Right lobe of liver (tissue), 6 donors: ENCODE measurements around the gene PAGE4. TPM values are rescaled to one million over a fixed set of nuclear protein-coding genes. Genes with fewer than 3 reads are reported as not detected.

Source experiments
- ATAC-seq, 4 donors: fragments of 200-7000 bp; cut with Tn5 transposase; one replicate each; pipeline ENCODE4 v1.9.1; 2020; ENCODE audit warnings: mild to moderate bottlenecking in 4 of 4, moderate library complexity in 4 of 4
- DNase-seq, 3 donors: peaks; one replicate each; pipeline ENCODE4 v3.0.0-alpha.2; 2020
- H3K27ac ChIP-seq, 3 donors: fragments of 200-600 bp; one replicate each; pipeline ENCODE4 v1.8.0; 2022
- H3K27me3 ChIP-seq, 2 donors: fragments of 200-600 bp; one replicate each; pipeline ENCODE4 v1.8.0; 2022
- H3K36me3 ChIP-seq, 4 donors: fragments of 200-600 bp; sonication (generic) in 1 of 4; one replicate each; pipeline versions ENCODE4 v1.5.1 to v1.8.0; 2017 to 2022; ENCODE audit warnings: control low read depth in 1 of 4
- H3K4me1 ChIP-seq, 4 donors: fragments of 200-600 bp; sonication (generic) in 1 of 4; one replicate each; pipeline versions ENCODE4 v1.5.1 to v1.8.0; 2017 to 2022; ENCODE audit warnings: control low read depth in 1 of 4
- H3K4me3 ChIP-seq, 3 donors: fragments of 200-600 bp; one replicate each; pipeline ENCODE4 v1.8.0; 2022
- H3K9me3 ChIP-seq, 4 donors: fragments of 200-600 bp; sonication (generic) in 1 of 4; one replicate each; pipeline versions ENCODE4 v1.5.1 to v1.8.0; 2017 to 2022; ENCODE audit warnings: control low read depth in 1 of 4
- CTCF ChIP-seq, 4 donors: fragments of 200-600 bp in 3 of 4; fragments of 450-650 bp in 1 of 4; IDR thresholded peaks; one replicate each; pipeline versions ENCODE4 v1.5.1 to v1.8.0; 2016 to 2022; ENCODE audit warnings: antibody characterized with exemption in 4 of 4, mild to moderate bottlenecking in 2 of 4
- POLR2A ChIP-seq: fragments of 450-650 bp; IDR thresholded peaks from one replicate; pipeline ENCODE4 v1.6.1; 2017; ENCODE audit warnings: antibody characterized with exemption, mild to moderate bottlenecking
- WGBS: methylation state at CpG from one replicate; pipeline ENCODE4 v1.1.6; 2018; ENCODE audit warnings: low coverage, low lambda C conversion rate; ENCODE audit not compliant: insufficient coverage; ENCODE audit errors: missing lambda C conversion rate; 5-methylcytosine and 5-hydroxymethylcytosine counted together
- intact Hi-C, 2 donors: fragments of 100-400 bp; cut with DNase I; formaldehyde crosslinking; loops; one replicate each; pipeline versions ENCODE4 v1.11.2 to v1.14.1; 2022
- total RNA-seq, 6 experiments: library from RNA; depleted of rRNA in 2 of 6; stranded (reverse); fragments of >200 nt in 2 of 6; fragmentation: NEBNext Ultra II Directional in 3 of 6; extraction: Animal tissue kit (Norgen Biotek cat#: 25700) in 3 of 6; gene quantifications; one replicate each; pipeline versions ENCODE4 v1.1.0 to v1.2.4, GENCODE V29; 2016 to 2023
- donor health status: DM: no; HTN: yes; CAD: no.
- donor health status: DM: no; HTN: no; CAD: no.
- donor health status: DM: no; HTN: no; CAD: no.
- donor health status: DM: no; HTN: yes; CAD: no.
- donor health status: DM: no; HTN: yes; CAD: no.

The PAGE4 gene
- total RNA-seq, 6 experiments from 2014 or later, result 0.98 TPM; not detected in 5

GRCh38 chrX:49859491-49859890 lies 30.4 kb downstream of the PAGE4 start:
- intact Hi-C loops, result no loop called here
- no peaks in the 10 kb centered on the region for H3K9me3 ChIP-seq
- H3K27me3 ChIP-seq, result no peaks in the 10 kb centered on the region
- H3K27ac ChIP-seq, result no peak overlapping the region
- H3K4me1 ChIP-seq, result no peaks in the 10 kb centered on the region
- WGBS, result 64% methylated on average over 1 of the region's 1 CpG
- no peaks in the 10 kb centered on the region for H3K36me3 ChIP-seq
- no peak overlapping the region for H3K4me3 ChIP-seq
- no peak for ATAC-seq
- no peak for TF ChIP-seq POLR2A
- DNase-seq, result no peak

GRCh38 chrX:49860867-49861535 lies 31.9 kb downstream of the PAGE4 start:
- TF ChIP-seq POLR2A (no peak), CTCF (IDR thresholded peaks at IDR 0.05) (no peak)
- H3K27ac ChIP-seq, result no peak overlapping the region
- no peaks in the 10 kb centered on the region for H3K4me1 ChIP-seq
- intact Hi-C loops, result no loop called here
- DNase-seq (no peak), ATAC-seq (no peak)
- H3K36me3 ChIP-seq, result no peaks in the 10 kb centered on the region
- H3K27me3 ChIP-seq, result no peaks in the 10 kb centered on the region
- H3K4me3 ChIP-seq, result no peak overlapping the region
- 52% methylated on average over 2 of the region's 2 CpGs for WGBS
- no peaks in the 10 kb centered on the region for H3K9me3 ChIP-seq

GRCh38 chrX:49862093-49862492 lies 33.0 kb downstream of the PAGE4 start:
- H3K36me3 ChIP-seq, result no peaks in the 10 kb centered on the region
- no peak overlapping the region for H3K4me3 ChIP-seq
- TF ChIP-seq POLR2A (no peak), CTCF (IDR thresholded peaks at IDR 0.05) (no peak)
- H3K4me1 ChIP-seq, result no peaks in the 10 kb centered on the region
- H3K9me3 ChIP-seq, result no peaks in the 10 kb centered on the region
- no peak for DNase-seq
- ATAC-seq, result peak; percentile 88 to 95 (median 92)
- H3K27ac ChIP-seq, result no peak overlapping the region
- no peaks in the 10 kb centered on the region for H3K27me3 ChIP-seq
- intact Hi-C loops, result no loop called here

GRCh38 chrX:49868739-49869138 lies 39.6 kb downstream of the PAGE4 start:
- Histone ChIP-seq H3K36me3 (no peaks in the 10 kb centered on the region), H3K4me3 (no peak overlapping the region), H3K4me1 (no peaks in the 10 kb centered on the region), H3K9me3 (no peaks in the 10 kb centered on the region), H3K27ac (no peak overlapping the region), H3K27me3 (no peaks in the 10 kb centered on the region)
- 13% methylated on average over 1 of the region's 1 CpG for WGBS
- intact Hi-C loops, result no loop called here
- TF ChIP-seq POLR2A, result no peak
- ATAC-seq (no peak), DNase-seq (no peak)

- Histone ChIP-seq H3K27ac (no peak overlapping the region), H3K4me3 (no peak overlapping the region), H3K4me1 (peaks cover 0 to 13% (median 0%) of the 10 kb centered on the region in 4 donors), H3K9me3 (no peaks in the 10 kb centered on the region), H3K27me3 (no peaks in the 10 kb centered on the region), H3K36me3 (no peaks in the 10 kb centered on the region)
- no peak for DNase-seq
- peak; percentile 44 to 48 (median 46) for ATAC-seq
- TF ChIP-seq POLR2A, result no peak
- TF ChIP-seq CTCF (IDR thresholded peaks at IDR 0.05), result peak; percentile 50 to 59 (median 56)
- intact Hi-C loops, result no loop called here
- WGBS, result 3% methylated on average over 3 of the region's 3 CpGs
These were observed 47.6 kb downstream of the PAGE4 start for GRCh38 chrX:49876750-49877149.
